Measurements from ENCODE around the gene PHACTR1. TPM values are rescaled to one million over a fixed set of nuclear protein-coding genes. Genes with fewer than 3 reads are reported as not detected.
"Not testable (repeated sequence)": the region's sequence is repeated elsewhere in the genome, so short reads cannot be mapped to it uniquely, and the experiment has no call there.

PHACTR1 gene
- polyA plus RNA-seq, 1 donor: 20.1 TPM

DNA sequence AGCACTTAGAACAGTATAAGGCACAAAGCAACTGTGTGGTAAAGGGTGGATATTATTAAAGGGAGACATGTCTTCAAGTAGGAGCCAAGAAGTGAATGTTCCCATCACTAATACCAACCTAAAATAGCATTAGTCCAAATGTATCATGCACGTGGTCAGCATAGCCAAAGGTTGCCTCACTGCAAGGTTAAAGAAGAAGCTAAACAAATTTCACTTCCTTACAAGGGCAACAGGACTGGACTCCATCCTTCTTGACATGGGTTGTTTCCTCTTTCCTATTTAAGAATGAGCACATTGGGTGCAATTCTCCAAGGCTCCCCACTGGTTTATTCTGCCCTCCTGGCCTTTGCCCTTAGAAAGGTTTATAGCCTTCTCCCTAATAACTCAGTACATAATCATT is 186.7 kb downstream of the PHACTR1 start:
- DNase-seq: no peak

DNA sequence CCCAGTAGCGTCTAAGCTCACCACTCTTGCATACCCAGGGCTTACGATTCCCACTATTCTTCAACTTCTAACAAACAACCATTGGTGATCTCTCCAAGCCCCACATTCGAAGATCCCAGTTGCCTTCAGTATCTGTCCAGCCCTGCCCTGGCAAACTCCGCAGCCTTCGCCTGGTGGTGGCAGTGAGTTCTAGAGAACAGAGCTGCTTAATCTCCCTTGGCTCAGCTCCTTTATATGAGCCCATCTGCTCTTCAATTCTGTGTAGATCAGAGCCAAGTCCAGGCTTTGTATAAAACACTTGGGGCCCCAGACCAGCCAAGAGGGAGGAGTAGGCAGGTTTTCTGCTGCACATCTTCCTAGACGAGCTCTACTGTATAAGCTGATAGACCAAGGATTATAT is 193.3 kb downstream of the PHACTR1 start:
- DNase-seq: no peak

DNA sequence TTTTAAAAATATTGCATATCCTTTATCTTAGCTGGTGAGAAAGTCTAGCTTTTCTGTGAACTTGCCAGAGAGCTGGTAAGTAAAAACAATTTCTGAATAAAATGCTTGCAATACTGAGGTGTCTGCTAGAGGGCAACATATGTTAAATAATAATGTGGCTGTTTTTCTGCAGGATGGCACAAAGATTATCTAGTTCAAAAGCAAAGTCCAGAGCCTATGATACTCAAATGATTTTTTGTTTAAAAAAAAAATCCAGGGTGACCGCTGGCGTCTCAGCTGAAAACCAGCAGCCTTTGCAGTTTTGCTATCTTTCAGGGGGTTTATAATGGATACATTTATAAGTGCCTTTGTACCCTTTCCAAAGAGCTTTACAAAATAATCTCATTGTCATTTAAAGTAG is 194.9 kb downstream of the PHACTR1 start:
- peak; percentile 46 for DNase-seq

DNA sequence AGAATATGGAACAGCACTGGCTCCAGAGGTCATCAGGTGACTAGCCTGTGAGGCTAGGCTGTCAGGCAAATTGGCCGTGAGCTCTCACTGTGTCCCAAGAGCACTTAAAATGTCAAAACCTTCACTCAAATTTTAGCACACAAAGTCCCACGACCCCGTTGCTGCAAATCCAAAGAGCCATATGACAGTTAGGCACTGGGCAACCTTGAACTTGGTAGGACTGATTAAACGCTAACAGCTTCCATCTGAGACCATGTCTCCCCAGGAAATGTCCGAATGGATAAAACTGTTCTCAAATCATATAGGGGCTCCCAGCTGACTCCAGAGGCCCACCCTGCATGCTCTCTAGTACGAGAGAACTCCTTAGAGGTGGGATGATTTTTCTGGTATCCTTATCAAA is 196.6 kb downstream of the PHACTR1 start:
- DNase-seq: no peak

DNA sequence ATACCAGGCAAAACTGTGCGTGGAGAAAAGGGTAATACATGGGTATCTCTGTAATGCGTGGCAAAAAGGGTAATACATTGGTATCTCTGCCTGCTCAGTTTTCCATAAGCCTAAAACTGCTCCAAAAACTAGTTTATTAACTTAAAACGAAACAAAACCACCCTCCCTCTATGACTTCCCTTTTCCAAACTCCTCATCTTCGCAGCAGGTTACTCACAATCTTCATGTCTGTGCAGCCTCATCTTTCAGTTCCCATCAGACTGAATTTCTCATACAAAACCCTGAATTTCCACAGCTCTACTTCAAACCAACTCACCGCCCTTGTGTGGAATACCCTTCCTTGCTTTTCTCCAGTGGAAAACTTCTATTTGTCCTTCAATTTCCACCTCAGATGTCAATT is 199.4 kb downstream of the PHACTR1 start:
- no peak for DNase-seq

DNA sequence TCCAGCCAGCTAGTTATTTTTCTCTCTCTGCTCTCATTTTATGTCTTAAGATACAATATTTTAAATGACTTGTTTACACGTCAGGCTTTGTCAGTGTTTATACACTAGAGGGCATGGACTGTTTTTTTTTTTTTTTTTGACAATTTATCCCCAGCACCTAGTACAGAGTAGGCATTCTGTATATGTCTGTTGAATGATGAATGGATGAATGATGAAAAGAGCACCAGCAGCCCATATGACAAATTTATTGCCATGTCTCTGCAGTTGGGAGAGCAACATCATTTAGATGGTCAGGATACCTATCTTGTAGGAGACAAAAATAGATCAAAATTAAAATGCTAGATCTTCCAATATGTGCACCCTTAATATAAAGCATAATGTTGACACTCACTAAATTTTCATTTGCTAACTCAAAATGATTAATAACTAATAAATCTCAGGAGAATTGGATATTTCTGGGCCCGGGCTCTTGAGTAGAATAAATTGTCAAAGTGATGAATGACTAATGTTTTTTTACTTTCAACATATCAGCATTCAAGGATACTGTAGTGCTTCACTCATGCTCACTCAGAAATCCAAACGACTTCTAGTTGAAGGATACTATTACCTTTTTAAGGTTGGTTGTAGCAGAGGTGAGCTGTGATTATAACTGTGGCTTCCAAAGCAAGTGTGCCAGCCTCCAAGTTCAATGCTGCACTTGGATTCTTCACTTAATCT is 200.0 kb downstream of the PHACTR1 start:
- no peak for DNase-seq

DNA sequence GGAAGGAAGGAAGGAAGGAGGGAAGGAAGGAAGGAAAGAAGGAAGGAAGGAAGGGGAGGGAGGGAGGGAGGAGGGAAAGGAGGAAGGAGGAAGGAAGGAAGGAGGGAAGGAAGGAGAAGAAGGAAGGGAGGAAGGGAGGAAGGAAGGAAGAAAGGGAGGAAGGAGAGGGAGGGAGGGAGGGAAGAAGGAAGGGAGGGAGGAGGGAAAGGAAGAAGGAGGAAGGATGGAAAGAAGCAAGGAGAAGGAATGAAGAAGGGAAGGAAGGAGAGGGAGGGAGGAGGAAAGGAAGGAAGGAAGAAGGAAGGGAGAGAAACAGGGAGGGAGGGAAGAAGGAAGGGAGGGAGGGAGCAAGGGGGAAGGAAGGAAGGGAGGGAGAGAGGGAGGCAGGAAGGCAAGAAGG is 204.9 kb downstream of the PHACTR1 start:
- no peak for DNase-seq

DNA sequence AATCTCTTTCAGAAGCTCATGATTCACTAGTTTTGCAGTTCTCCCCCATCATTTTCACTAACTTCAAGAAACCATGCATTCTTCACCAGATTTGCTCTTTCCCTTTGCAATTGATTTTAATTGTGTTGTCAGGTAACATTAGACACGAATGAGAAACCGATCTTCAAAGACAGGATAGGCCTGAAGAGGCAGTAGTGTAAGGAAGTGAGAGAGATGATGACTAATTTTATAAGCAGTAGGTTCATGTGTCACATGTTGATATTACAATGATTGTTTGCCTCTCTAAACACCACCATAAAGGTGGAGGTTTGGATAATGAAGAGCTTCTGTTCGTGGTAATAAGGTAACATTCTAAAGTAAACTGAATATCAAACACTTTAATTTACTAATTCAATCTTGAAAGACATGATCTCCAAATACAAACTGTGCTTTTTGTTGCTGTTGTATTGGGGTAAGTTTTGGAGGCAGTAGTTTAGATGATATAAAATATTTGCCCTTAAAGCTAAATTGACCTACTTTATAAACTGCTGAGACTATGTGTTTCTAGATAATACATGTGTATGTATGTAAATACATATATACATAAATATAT is 207.2 kb downstream of the PHACTR1 start:
- no peak for DNase-seq

DNA sequence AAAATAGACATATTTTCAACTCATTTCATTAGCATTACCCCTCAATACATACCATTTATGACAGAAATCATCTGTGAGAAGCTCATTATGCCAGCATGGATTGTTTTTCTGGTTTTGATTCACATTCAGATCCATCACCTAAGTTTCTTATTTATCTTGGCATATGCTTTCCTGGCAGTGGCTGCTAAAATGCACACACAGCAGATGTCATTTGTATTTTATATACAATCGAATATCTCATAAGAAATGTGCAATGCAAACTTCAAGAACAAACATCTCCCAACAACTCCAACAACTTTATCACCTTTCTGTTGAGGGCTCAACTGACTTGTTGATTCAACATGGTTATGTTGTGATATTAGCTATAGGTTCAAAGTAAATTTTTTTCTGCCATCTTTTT is 208.3 kb downstream of the PHACTR1 start:
- DNase-seq: no peak

DNA sequence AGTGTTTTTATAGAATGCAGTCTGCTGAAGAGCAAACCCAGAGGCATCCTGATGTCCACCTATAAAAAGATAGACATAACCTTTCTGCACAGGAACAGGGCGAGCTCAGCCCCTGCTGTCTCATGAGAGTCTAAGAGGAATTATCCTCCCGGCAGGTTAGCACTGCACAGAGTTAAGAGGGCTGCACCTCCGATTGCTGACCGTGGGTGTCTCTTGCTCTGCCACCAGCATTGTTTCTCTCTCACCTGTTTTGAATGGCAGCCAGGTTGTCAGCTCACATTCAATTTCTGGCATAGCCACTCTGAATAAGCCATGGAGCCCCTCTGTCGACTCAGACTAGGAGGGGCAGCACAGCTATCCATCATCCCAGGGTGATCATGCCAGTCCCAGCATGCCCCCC is 211.2 kb downstream of the PHACTR1 start:
- no peak for DNase-seq

DNA sequence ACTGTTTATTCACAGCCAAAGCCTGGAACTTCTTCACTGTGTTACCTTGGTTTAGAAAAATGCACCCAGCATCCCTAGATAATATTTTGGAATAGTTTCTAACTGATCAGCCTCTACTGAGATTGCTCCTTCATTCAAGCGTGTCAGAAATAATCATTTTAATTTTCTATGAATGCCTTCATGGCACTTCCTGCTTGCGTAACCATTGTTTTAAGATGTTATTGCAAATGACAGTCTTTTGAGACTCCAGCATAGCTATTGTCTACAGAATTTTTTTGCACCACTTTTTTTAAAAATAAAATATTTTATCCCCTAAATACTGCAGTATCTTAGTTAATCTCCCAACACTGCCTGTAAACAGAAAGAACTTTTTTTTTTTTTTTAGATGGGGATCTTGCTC is 213.1 kb downstream of the PHACTR1 start:
- DNase-seq: no peak

DNA sequence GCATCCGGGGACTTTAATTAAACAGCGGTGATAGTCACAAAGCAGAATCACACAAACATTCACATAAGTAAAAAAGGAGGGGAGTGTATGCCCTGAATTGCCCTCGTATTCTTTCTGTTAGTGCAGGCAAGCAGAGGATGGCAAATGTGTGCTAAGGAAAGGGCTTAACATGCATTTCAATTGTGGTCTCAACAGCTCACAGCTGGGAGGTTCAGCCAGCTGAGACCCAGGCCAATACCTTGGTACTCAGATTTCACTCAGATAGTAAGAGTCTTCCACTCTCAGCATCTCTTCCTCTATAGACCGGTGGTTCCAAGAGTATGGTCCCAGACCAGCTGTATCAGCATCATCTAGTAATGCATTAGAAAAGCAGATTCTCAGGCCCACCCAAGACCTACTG is 215.1 kb downstream of the PHACTR1 start:
- DNase-seq: no peak

DNA sequence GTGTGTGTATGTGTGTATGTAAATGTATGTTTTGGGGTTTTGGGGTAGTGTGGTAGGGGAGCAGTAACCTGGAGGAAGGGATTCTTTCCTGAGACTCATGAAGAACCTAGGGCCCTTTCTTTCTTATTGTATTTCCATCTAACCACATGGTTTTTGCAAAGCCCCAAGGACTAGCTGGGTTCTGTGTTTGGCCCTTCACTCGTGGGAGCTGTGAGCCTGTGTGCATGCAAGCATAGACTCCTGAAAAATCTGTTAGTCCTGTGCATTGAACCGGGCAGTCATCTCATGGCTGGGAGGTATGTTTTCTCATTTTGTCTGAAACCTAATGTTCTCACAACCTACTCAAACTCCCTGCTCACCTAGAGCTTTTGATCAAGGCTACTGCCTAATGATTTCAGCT is 219.1 kb downstream of the PHACTR1 start:
- no peak for DNase-seq

DNA sequence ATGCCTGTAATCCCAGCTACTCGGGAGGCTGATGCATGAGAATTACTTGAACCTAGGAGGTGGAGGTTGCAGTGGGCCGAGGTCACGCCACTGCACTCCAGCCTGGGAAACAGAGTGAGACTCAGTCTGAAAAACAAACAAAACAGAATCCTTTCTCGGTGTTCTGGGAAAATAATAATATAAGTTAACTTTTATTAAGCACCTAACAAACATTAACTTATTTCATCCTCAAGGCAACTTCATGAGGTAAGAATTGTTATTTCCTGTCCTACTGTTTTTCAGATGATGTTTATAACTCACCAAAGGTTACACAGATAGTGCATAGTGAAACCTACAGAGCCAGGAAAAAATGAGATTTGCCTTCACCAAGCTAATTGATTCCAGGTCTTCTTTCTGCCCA is 221.4 kb downstream of the PHACTR1 start:
- DNase-seq: no peak

DNA sequence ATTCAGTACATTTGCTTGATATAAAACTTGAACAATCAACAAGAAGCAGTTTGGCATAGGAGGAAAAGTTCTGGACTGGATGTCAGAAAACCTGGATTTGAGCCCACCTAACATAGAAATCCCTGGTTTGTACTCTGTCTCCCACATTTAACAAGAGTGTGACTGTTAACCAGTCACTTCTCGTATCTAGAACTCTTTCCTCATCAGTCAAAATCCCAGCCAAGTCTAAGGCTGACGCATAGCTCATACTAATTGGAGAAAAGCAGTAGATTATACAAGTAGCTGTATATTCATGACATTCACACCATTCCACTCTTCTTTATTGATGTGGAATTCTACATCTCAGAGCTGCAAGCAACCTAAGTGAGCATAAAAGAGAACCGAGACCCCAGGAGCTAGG is 222.7 kb downstream of the PHACTR1 start:
- no peak for DNase-seq

DNA sequence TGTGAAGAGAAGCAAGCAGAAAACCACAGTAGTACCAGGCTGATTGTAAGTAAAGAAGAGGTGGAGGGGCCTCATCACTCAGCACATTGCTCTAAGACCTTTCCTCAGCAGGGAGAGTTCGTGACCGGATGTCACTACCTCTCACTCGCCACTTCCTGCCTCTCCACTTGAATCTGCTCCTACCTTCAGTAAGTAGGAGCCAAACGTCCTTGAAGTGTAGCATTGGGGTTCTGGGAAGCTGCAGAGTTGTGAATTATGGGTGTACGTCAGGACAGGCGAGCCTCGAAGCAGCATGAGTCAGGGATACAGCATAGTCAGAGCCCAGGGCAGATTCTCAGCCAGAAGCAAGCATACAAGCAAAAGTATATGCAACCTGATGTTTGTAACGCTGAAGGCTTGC is 224.9 kb downstream of the PHACTR1 start:
- no peak for DNase-seq

DNA sequence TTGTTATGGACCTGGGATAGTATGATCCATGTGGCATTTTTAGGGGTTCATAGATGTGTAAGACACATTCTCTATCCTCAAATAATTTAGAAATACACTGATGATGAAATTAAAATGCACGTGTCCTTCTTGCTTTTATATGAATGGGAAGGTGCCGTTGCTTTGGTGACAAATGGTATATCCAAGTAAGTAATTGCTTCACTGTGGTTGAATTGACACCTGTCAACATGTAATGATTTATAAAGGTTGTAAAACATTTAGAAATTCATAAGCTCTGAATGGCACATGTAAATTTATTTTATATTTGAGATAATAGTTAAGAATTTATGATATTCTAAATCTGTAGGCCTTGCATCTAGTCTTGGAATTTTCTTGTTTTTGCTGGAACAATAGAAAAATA is 227.0 kb downstream of the PHACTR1 start:
- no peak for DNase-seq

DNA sequence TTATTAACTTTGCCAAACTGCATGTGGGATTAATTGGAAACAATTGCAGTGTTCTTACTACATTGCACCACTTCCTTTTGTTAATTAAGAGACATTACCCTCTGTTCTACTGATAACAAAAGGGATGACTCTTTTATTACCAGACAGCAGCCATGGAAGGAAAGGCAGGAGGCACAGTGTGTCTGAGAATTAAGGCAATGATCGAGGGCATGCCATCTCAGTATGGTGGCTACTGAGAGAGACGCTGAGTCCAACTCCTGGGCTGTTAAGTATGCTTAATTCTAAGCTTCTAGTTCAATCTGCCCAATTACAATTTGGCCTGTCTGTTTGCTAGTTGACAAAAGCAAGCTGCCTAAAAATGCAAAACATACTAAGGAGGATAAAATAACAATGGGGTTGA is 227.4 kb downstream of the PHACTR1 start:
- DNase-seq: no peak

DNA sequence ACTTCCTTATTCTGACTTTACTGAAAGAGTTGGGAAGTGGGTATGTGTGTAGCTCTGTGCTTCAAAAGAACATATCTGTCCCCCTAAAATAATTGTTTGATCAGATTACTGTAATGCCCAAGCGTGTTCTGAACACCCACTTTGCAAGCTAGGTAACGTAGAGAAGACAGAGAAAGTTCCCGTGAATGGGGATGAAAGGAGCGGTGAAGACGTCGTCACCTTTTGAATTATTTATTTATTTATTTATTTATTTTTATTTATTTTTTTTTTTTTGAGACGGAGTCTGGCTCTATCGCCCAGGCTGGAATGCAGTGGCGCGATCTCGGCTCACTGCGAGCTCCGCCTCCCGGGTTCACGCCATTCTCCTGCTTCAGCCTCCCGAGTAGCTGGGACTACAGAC is 228.0 kb downstream of the PHACTR1 start:
- DNase-seq: not testable (repeated sequence)

DNA sequence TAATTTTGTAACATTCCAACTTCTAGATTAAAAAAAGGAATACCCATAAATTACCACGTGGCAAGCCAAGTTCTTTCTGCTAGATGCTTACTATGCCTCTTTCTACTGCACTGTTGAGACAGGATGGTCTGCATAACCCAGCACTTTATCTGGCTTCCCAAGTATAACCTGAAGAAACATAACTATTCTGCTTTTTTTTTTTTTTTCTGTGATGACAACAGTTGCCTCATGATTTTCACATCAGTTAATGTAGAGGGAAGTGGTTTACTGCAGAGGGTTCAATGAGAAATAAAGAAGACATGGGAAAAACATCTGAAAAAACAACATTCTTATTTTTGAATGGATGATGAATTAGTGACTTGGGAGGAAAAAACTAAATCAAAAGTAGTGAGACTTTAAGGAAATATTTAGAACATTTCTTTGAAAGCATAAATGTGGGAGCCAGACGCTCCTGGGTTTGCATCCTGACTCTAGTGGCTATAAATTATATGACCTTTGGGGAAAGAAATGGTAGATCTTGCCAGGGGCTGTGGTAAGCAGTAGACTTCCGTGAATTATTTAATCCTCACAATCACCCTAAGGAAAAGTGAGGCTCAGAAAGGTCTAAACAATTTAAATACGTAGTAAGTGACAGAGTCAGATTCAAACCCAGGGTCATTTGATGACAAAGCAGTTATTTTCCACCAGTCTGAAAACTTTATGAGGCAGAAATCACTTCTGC is 230.7 kb downstream of the PHACTR1 start:
- DNase-seq: peak; percentile 31

DNA sequence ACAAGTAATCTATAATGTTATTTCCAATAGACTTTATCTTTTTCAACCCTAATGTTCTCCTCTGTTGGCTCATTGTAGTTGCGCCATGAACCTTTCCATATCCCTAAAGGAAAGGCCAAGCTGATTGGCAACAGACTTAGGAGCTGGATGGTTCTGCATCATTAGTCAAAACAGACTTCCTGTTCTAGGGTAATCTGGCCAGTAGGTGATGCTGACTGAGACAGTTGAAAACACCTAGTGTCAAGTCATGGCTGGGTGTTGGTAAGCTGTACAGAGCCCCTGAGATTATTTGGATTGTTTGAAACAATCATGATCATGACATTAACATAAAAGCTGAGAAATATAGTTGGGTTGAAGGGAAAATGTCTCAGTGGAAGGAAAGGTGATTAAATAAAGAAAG is 231.4 kb downstream of the PHACTR1 start:
- DNase-seq: no peak

DNA sequence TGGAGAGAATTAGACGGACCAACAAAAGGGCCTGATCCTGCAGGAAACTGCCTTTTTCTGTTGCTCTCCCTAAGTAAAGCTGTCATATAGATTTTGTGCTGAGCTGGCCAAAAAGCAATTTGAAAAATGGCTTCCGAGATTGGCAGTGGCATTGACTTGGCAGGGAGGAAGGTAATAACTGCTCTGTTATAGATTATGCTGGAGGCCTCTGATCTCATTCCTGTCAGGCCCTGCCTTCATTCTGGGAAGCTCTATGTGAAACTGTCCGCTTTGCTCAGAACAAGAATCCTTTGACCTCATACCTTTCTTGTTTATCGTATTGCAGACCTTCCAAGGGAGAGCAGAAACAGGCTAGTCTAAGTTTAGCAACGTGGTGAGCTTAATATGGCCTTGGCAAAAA is 234.4 kb downstream of the PHACTR1 start:
- no peak for DNase-seq

DNA sequence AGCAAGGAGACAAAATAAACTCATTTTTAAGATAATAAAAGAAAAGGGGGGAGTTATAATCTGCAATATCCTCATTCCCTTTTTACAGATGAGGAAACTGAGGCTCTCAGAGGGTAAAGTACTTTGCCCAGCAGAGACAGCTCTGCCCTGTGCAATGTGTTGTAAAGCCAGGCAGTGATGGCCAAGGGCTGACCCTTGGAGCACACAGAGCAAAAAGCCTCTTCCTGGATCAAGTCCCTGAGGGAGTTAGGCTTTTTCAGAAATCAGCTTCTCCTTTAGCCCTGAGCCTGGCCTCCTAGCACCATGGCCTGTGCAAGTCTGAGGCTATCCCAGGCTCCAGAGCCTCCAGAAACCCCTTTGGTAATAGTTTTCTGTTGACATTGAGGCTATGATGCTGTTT is 234.8 kb downstream of the PHACTR1 start:
- no peak for DNase-seq

DNA sequence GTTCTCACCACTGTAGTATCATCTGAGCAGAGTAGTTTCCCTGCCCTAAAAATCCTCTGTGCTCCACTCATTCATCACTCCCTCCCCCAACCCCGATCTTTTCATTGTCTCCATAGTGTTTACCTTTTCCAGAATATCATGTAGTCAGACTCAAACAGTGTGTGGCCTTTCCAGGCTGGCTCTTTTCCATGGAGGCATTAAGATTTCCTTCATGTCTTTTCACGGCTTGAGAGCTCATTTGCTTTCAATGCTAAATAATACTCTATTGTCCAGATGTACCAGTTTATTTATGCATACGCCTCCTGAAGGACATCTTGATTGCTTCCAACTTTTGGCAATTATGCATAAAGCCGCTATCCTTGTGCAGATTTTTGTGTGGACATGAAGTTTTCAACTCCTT is 235.8 kb downstream of the PHACTR1 start:
- no peak for DNase-seq
